Gastrocnemius medialis (tissue), 4 donors: ENCODE measurements around the gene ADAM22.

Source experiments
- POLR2A ChIP-seq, 2 donors: fragments of 450-650 bp; IDR thresholded peaks; one replicate each; pipeline ENCODE4 v1.6.1; 2017; ENCODE audit warnings: antibody characterized with exemption in 2 of 2, mild to moderate bottlenecking in 2 of 2, moderate library complexity in 2 of 2
- TF ChIP-seq, protein P1 (sequence below), 5 experiments: fragments of 450-650 bp in 3 of 5; fragments of 200-600 bp in 2 of 5; sonication (generic) in 2 of 5; IDR thresholded peaks in 4 of 5; conservative IDR thresholded peaks in 1 of 5; 1 replicate in 4 of 5; 2 replicates in 1 of 5; pipeline ENCODE4 v1.5.1; 2016 to 2019; ENCODE audit warnings: antibody characterized with exemption in 5 of 5, mild to moderate bottlenecking in 3 of 5, moderate library complexity in 3 of 5

DNA sequence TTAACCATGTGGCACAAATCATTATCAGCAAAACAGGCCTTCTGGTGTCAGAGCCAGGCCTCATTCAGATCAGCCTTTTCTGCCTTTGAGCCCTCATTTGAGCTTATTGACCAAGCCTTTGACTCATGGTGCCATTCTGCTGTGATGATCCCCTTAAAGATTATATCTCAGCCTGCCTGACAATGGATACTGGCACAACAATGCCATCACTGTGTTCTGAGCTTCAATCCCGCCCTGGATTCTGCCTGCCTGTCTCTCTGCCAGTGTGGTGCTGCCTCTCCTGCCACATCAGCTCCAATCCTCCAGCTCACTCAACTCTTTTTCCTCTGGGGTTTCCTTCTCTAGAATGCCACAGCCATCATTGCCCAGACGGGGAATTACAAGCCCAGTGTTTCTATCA, 233.2 kb downstream of the ADAM22 start:
- TF ChIP-seq, protein P1, sequence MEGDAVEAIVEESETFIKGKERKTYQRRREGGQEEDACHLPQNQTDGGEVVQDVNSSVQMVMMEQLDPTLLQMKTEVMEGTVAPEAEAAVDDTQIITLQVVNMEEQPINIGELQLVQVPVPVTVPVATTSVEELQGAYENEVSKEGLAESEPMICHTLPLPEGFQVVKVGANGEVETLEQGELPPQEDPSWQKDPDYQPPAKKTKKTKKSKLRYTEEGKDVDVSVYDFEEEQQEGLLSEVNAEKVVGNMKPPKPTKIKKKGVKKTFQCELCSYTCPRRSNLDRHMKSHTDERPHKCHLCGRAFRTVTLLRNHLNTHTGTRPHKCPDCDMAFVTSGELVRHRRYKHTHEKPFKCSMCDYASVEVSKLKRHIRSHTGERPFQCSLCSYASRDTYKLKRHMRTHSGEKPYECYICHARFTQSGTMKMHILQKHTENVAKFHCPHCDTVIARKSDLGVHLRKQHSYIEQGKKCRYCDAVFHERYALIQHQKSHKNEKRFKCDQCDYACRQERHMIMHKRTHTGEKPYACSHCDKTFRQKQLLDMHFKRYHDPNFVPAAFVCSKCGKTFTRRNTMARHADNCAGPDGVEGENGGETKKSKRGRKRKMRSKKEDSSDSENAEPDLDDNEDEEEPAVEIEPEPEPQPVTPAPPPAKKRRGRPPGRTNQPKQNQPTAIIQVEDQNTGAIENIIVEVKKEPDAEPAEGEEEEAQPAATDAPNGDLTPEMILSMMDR (IDR thresholded peaks at IDR 0.05 in 4 of 5, conservative IDR thresholded peaks at IDR 0.05 in 1 of 5) = no peak
- no peak for TF ChIP-seq POLR2A (IDR thresholded peaks at IDR 0.05)
